HepG2 (cell line): Measurements from ENCODE around the gene MAPK10. TPM values are rescaled to one million over a fixed set of nuclear protein-coding genes. Genes with fewer than 3 reads are reported as not detected.

Source experiments
- ATAC-seq: fragments of 200-7000 bp; cut with Tn5 transposase; 3 replicates; pipeline ENCODE4 v1.9.1; 2020; ENCODE audit warnings: mild to moderate bottlenecking, moderate library complexity
- BruUV-seq: library from RNA; stranded (reverse); fragments of 400-500 nt; replicated peaks from 2 replicates; lab custom pipeline; 2021; lab: Mats Ljungman, UMichigan
- CTCF ChIA-PET: fragments of 300-600 bp; formaldehyde crosslinking; extraction: SDS; loops from one replicate; lab custom pipeline; 2021; ENCODE audit warnings: low total read pairs, inconsistent platforms, low intra/inter-chr PET ratio; lab: Yijun Ruan, JAX
- POLR2A ChIA-PET: fragments of 350-600 bp; sonication (Branson Sonifier 250); formaldehyde crosslinking; loops from one replicate; lab custom pipeline; 2020; ENCODE audit warnings: antibody characterized with exemption, inconsistent platforms; lab: Yijun Ruan, JAX
- DNase-seq: peaks from one replicate; pipeline ENCODE4 v3.0.0-alpha.2; 2015; ENCODE audit warnings: low spot score
- FAIRE-seq: peaks from 3 replicates; lab custom pipeline; 2011; peaks lifted over from hg19 to GRCh38; lab: Jason Lieb, UNC
- H2AFZ ChIP-seq: one replicate; pipeline ENCODE4 v1.6.1; 2011; ENCODE audit warnings: low read length, inconsistent platforms
- H3K27ac ChIP-seq: fragments of 300-600 bp; 3 replicates; pipeline ENCODE4 v1.8.0; 2011; ENCODE audit warnings: mixed run types, mild to moderate bottlenecking, mixed read lengths, low read length, inconsistent platforms; ENCODE audit not compliant: insufficient read depth; ENCODE audit errors: extremely low read length
- H3K27me3 ChIP-seq, 2 experiments: fragments of 200-600 bp in 1 of 2; 2 replicates in 1 of 2; 3 replicates in 1 of 2; pipeline versions ENCODE4 v1.6.0 to v1.8.0; 2011; ENCODE audit warnings: low read length in 2 of 2, mild to moderate bottlenecking in 2 of 2, moderate library complexity in 2 of 2, inconsistent platforms in 1 of 2; ENCODE audit not compliant: insufficient read depth in 2 of 2, control insufficient read depth in 1 of 2
- H3K36me3 ChIP-seq, 2 experiments: fragments of 200-600 bp in 1 of 2; replicated peaks in 1 of 2; 2 replicates in 1 of 2; 3 replicates in 1 of 2; pipeline versions ENCODE4 v1.5.1 to v1.8.0; 2011; ENCODE audit warnings: low read length in 2 of 2, inconsistent platforms in 1 of 2; ENCODE audit not compliant: insufficient read depth in 2 of 2, control insufficient read depth in 1 of 2
- H3K4me1 ChIP-seq: 2 replicates; pipeline ENCODE4 v1.5.1; 2012; ENCODE audit warnings: low read length, inconsistent platforms; ENCODE audit not compliant: insufficient read depth
- H3K4me2 ChIP-seq: 2 replicates; pipeline ENCODE4 v1.6.0; 2011; ENCODE audit warnings: low read depth, low read length, inconsistent platforms
- H3K4me3 ChIP-seq, 3 experiments: fragments of 200-600 bp in 1 of 3; sonication (generic), shearing (Covaris generic) in 1 of 3; replicated peaks in 1 of 3; 2 replicates each; pipeline ENCODE4 v1.5.1; 2011 to 2016; ENCODE audit warnings: low read length in 3 of 3, inconsistent platforms in 2 of 3, low read depth in 2 of 3, mild to moderate bottlenecking in 2 of 3, control low read depth in 1 of 3, mixed read lengths in 1 of 3; ENCODE audit not compliant: insufficient read depth in 1 of 3
- H3K79me2 ChIP-seq: one replicate; pipeline ENCODE4 v1.6.1; 2011; ENCODE audit warnings: low read length, inconsistent platforms; ENCODE audit not compliant: insufficient read depth
- H3K9ac ChIP-seq: 2 replicates; pipeline ENCODE4 v1.6.0; 2011; ENCODE audit warnings: mild to moderate bottlenecking, low read depth, low read length, inconsistent platforms; ENCODE audit not compliant: insufficient read depth
- H3K9me3 ChIP-seq: 2 replicates; pipeline ENCODE4 v1.5.1; 2012; ENCODE audit warnings: mild to moderate bottlenecking, low read length
- H4K20me1 ChIP-seq: 2 replicates; pipeline ENCODE4 v1.6.0; 2011; ENCODE audit warnings: inconsistent platforms, mild to moderate bottlenecking, low read length, moderate library complexity; ENCODE audit not compliant: insufficient read depth
- BHLHE40 ChIP-seq: IDR thresholded peaks from 2 replicates; pipeline ENCODE4 v1.6.1; 2011; ENCODE audit warnings: low read length, improper control_type of control experiment
- FLYWCH1 ChIP-seq: sonication (generic); formaldehyde crosslinking; IDR thresholded peaks from 2 replicates; pipeline ENCODE4 v1.8.1; 2023; ENCODE audit warnings: mild to moderate bottlenecking, missing genetic modification reagents
- POGZ ChIP-seq: sonication (generic); formaldehyde crosslinking; IDR thresholded peaks from 2 replicates; pipeline ENCODE4 v1.4.0; 2020; ENCODE audit warnings: mild to moderate bottlenecking, missing genetic modification reagents
- RBM39 ChIP-seq: fragments of 200-400 bp; formaldehyde crosslinking; IDR thresholded peaks from one replicate; pipeline ENCODE4 v1.6.1; 2018; ENCODE audit warnings: antibody characterized with exemption, mild to moderate bottlenecking, low read depth, low read length; ENCODE audit not compliant: poor library complexity, severe bottlenecking
- SKI ChIP-seq: fragments of 450-650 bp; IDR thresholded peaks from one replicate; pipeline ENCODE4 v1.6.1; 2018; ENCODE audit warnings: mild to moderate bottlenecking; ENCODE audit not compliant: partially characterized antibody
- ZNF737 ChIP-seq: sonication (generic); formaldehyde crosslinking; IDR thresholded peaks from 2 replicates; pipeline ENCODE4 v1.5.0; 2020; ENCODE audit warnings: missing genetic modification reagents, mild to moderate bottlenecking, borderline replicate concordance
- ZSCAN20 ChIP-seq: sonication (generic); formaldehyde crosslinking; IDR thresholded peaks from 2 replicates; pipeline ENCODE4 v1.4.0; 2020; ENCODE audit warnings: missing genetic modification reagents, mild to moderate bottlenecking, borderline replicate concordance
- WGBS: methylation state at CpG from one replicate; pipeline ENCODE4 v1.1.6; 2017; ENCODE audit warnings: low lambda C conversion rate; 5-methylcytosine and 5-hydroxymethylcytosine counted together
- in situ Hi-C: cut with HindIII; loops from 2 replicates; pipeline ENCODE4 v1.10.0; 2017; ENCODE audit warnings: low pct_unique_long_range_greater_than_20kb; ENCODE audit not compliant: extremely low pct_ligation_motif_present
- intact Hi-C: fragments of 100-400 bp; cut with micrococcal nuclease; formaldehyde crosslinking; loops from one replicate; pipeline ENCODE4 v1.10.0; 2022; ENCODE audit not compliant: unreplicated experiment
- polyA plus RNA-seq, 8 experiments: library from polyadenylated mRNA; depleted of rRNA in 3 of 8; stranded (reverse) in 7 of 8; unstranded in 1 of 8; fragments of >200 nt; fragmentation: Illumina TruSeq in 4 of 8; extraction: Trizol in 4 of 8; gene quantifications; 2 replicates each; pipeline versions ENCODE4 v1.2.1 to v1.2.3, GENCODE V29; 2011 to 2016; ENCODE audit warnings: low read depth in 4 of 8, missing spikeins in 1 of 8, mixed read lengths in 1 of 8; ENCODE audit not compliant: insufficient read depth in 1 of 8
- total RNA-seq, 5 experiments: library from RNA; depleted of rRNA; stranded (reverse); fragments of >200 nt; fragmentation: Illumina TruSeq; extraction: Trizol; gene quantifications; 2 replicates each; pipeline ENCODE4 v1.2.3, GENCODE V29; 2016; ENCODE audit warnings: low read depth in 1 of 5
- TF ChIP-seq, protein P1 (sequence below): sonication (generic); formaldehyde crosslinking; IDR thresholded peaks from 2 replicates; pipeline ENCODE4 v1.4.0; 2020; ENCODE audit warnings: mild to moderate bottlenecking, missing genetic modification reagents
- TF ChIP-seq, protein P2 (sequence below): sonication (generic); formaldehyde crosslinking; IDR thresholded peaks from 2 replicates; pipeline ENCODE4 v1.4.0; 2020; ENCODE audit warnings: missing genetic modification reagents

The MAPK10 gene
- total and polyA plus RNA-seq, 2 of the 13 experiments (the other 11 are each of a cell fraction or from before 2014, with no cell fraction given), result not detected

DNA sequence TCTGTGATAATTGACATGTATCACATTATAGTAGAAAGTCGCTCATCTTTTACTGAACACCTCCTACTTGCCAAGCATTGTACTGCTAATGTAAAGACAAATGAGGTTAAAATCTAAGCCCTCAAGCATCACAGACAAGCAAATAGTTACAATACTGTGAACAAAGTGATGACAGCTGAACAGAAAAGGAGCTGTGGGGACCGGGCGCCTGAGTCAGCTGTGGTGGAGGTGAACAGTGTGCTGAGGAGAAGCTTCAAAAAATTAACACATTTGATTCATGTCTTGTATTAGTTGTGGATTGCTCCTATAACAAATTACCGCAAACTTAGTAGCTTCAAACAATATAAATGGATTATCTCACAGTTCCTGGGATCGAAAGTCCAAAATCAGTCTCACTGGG, 124.3 kb downstream of the MAPK10 start (continued):
- TF ChIP-seq, protein P1, sequence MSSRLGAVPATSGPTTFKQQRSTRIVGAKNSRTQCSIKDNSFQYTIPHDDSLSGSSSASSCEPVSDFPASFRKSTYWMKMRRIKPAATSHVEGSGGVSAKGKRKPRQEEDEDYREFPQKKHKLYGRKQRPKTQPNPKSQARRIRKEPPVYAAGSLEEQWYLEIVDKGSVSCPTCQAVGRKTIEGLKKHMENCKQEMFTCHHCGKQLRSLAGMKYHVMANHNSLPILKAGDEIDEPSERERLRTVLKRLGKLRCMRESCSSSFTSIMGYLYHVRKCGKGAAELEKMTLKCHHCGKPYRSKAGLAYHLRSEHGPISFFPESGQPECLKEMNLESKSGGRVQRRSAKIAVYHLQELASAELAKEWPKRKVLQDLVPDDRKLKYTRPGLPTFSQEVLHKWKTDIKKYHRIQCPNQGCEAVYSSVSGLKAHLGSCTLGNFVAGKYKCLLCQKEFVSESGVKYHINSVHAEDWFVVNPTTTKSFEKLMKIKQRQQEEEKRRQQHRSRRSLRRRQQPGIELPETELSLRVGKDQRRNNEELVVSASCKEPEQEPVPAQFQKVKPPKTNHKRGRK (CRISPR knock-in tag), result no peak
- TF ChIP-seq SKI (no peak), FLYWCH1 (CRISPR knock-in tag) (no peak)
- TF ChIP-seq, protein P2, sequence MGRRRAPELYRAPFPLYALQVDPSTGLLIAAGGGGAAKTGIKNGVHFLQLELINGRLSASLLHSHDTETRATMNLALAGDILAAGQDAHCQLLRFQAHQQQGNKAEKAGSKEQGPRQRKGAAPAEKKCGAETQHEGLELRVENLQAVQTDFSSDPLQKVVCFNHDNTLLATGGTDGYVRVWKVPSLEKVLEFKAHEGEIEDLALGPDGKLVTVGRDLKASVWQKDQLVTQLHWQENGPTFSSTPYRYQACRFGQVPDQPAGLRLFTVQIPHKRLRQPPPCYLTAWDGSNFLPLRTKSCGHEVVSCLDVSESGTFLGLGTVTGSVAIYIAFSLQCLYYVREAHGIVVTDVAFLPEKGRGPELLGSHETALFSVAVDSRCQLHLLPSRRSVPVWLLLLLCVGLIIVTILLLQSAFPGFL, result no peak

DNA sequence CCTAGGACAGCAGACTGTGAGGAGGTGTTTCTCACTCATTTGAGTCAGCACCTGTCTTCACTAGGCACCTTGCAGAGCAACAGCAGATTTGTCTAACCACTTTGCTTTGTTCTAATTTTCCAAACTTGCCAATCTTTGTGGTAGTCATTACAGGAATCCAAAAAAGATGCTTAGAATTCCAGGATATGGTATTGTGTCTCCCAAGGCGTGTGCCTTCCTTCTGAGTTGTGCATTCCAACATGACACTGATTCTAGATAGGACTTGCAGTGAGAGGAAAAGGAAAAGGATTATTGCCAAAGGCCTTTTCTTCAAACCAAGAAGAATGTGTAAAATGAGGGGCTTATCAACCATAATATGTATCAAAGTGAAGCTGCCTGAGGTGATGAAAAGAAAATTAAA, 126.2 kb downstream of the MAPK10 start:
- Histone ChIP-seq H3K79me2 (no peaks in the 10 kb centered on the region), H3K9ac (no peak overlapping the region), H4K20me1 (no peaks in the 10 kb centered on the region), H3K36me3 (no peaks in the 10 kb centered on the region), H3K27ac (no peak overlapping the region), H3K27me3 (no peaks in the 10 kb centered on the region), H3K9me3 (no peaks in the 10 kb centered on the region), H3K4me3 (no peak overlapping the region), H3K4me1 (no peaks in the 10 kb centered on the region), H3K4me2 (no peak overlapping the region), H2AFZ (no peak overlapping the region)
- in situ Hi-C loops (no loop called here), intact Hi-C loops (no loop called here)
- ChIA-PET CTCF (no interaction called here), POLR2A (no interaction called here)
- BruUV-seq, result no TSS peak
- DNase-seq (no peak), FAIRE-seq (no peak), ATAC-seq (no peak)
- TF ChIP-seq RBM39 (no peak), POGZ (CRISPR knock-in tag) (no peak), ZSCAN20 (CRISPR knock-in tag) (no peak), BHLHE40 (no peak), ZNF737 (no peak)
- WGBS, result 0% methylated on average over 1 of the region's 1 CpG
